H9 (cell line): ENCODE results near the gene TANGO6. TPM values are rescaled to one million over a fixed set of nuclear protein-coding genes. Genes with fewer than 3 reads are reported as not detected.

Experiments
- DNase-seq: peaks from one replicate; pipeline ENCODE4 v3.0.0-alpha.2; 2017
- H2AFZ ChIP-seq: one replicate; pipeline ENCODE4 v1.6.1; 2013; ENCODE audit warnings: mild to moderate bottlenecking, low read length, control low read depth, moderate library complexity
- H2AK5ac ChIP-seq: 2 replicates; pipeline ENCODE4 v1.6.1; 2013; ENCODE audit warnings: low read length, control low read depth, mixed read lengths; ENCODE audit not compliant: insufficient read length
- H2BK120ac ChIP-seq: one replicate; pipeline ENCODE4 v1.6.1; 2013; ENCODE audit warnings: low read depth, mild to moderate bottlenecking, low read length, control low read depth, inconsistent platforms; ENCODE audit not compliant: poor library complexity, severe bottlenecking
- H2BK12ac ChIP-seq: 2 replicates; pipeline ENCODE4 v1.6.1; 2013; ENCODE audit warnings: low read length, control low read depth, mixed read lengths, low read depth; ENCODE audit not compliant: insufficient read length
- H2BK15ac ChIP-seq: 2 replicates; pipeline ENCODE4 v1.6.1; 2013; ENCODE audit warnings: low read depth, low read length, control low read depth
- H2BK20ac ChIP-seq: one replicate; pipeline ENCODE4 v1.6.1; 2013; ENCODE audit warnings: low read depth, mild to moderate bottlenecking, low read length, control low read depth, inconsistent platforms; ENCODE audit not compliant: poor library complexity, severe bottlenecking
- H2BK5ac ChIP-seq: 2 replicates; pipeline ENCODE4 v1.6.1; 2013; ENCODE audit warnings: low read length, control low read depth, mixed read lengths; ENCODE audit not compliant: insufficient read length
- H3K14ac ChIP-seq: 2 replicates; pipeline ENCODE4 v1.6.1; 2013; ENCODE audit warnings: low read length, control low read depth; ENCODE audit not compliant: insufficient read depth
- H3K18ac ChIP-seq: 2 replicates; pipeline ENCODE4 v1.6.1; 2013; ENCODE audit warnings: low read depth, mild to moderate bottlenecking, mixed read lengths, low read length, control low read depth; ENCODE audit not compliant: insufficient read length
- H3K23ac ChIP-seq: 2 replicates; pipeline ENCODE4 v1.6.1; 2013; ENCODE audit warnings: low read length, control low read depth, mixed read lengths, low read depth; ENCODE audit not compliant: insufficient read length
- H3K23me2 ChIP-seq: 2 replicates; pipeline ENCODE4 v1.6.1; 2013; ENCODE audit warnings: low read depth, mild to moderate bottlenecking, mixed read lengths, low read length, control low read depth; ENCODE audit not compliant: insufficient read length, poor library complexity, severe bottlenecking
- H3K27ac ChIP-seq: 2 replicates; pipeline ENCODE4 v1.5.1; 2013; ENCODE audit warnings: low read length, control low read depth, mixed read lengths, low read depth; ENCODE audit not compliant: insufficient read length
- H3K27me3 ChIP-seq: 2 replicates; pipeline ENCODE4 v1.6.1; 2013; ENCODE audit warnings: low read length, control low read depth, inconsistent platforms; ENCODE audit not compliant: insufficient read depth
- H3K4ac ChIP-seq: 2 replicates; pipeline ENCODE4 v1.6.1; 2013; ENCODE audit warnings: low read depth, mild to moderate bottlenecking, control low read depth, inconsistent platforms, low read length, moderate library complexity
- H3K4me1 ChIP-seq: 2 replicates; pipeline ENCODE4 v1.6.1; 2013; ENCODE audit warnings: low read length, control low read depth, inconsistent platforms; ENCODE audit not compliant: insufficient read depth
- H3K4me2 ChIP-seq: 2 replicates; pipeline ENCODE4 v1.6.1; 2013; ENCODE audit warnings: low read length, control low read depth, mixed read lengths; ENCODE audit not compliant: insufficient read length, insufficient read depth
- H3K56ac ChIP-seq: 2 replicates; pipeline ENCODE4 v1.6.1; 2013; ENCODE audit warnings: low read depth, mild to moderate bottlenecking, mixed read lengths, low read length, control low read depth; ENCODE audit not compliant: insufficient read length
- H3K79me1 ChIP-seq: 2 replicates; pipeline ENCODE4 v1.6.1; 2013; ENCODE audit warnings: low read depth, mild to moderate bottlenecking, moderate library complexity, low read length, control low read depth, inconsistent platforms; ENCODE audit not compliant: insufficient read depth, poor library complexity, severe bottlenecking
- H3K79me2 ChIP-seq: 2 replicates; pipeline ENCODE4 v1.6.1; 2013; ENCODE audit warnings: low read length, control low read depth, inconsistent platforms; ENCODE audit not compliant: insufficient read depth
- H3K9ac ChIP-seq: 2 replicates; pipeline ENCODE4 v1.6.1; 2013; ENCODE audit warnings: low read length, control low read depth, mixed read lengths; ENCODE audit not compliant: insufficient read length; ENCODE audit errors: extremely low read depth
- H3K9me3 ChIP-seq: one replicate; pipeline ENCODE4 v1.6.1; 2013; ENCODE audit warnings: low read depth, low read length, inconsistent platforms; ENCODE audit not compliant: control insufficient read depth
- H3T11ph ChIP-seq: one replicate; pipeline ENCODE4 v1.6.1; 2013; ENCODE audit warnings: mild to moderate bottlenecking, low read length, control low read depth, inconsistent platforms
- H4K20me1 ChIP-seq: one replicate; pipeline ENCODE4 v1.6.1; 2013; ENCODE audit not compliant: control insufficient read depth, insufficient read length, insufficient read depth
- H4K5ac ChIP-seq: 2 replicates; pipeline ENCODE4 v1.6.1; 2013; ENCODE audit warnings: low read depth, mild to moderate bottlenecking, mixed read lengths, low read length, control low read depth; ENCODE audit not compliant: insufficient read length
- H4K8ac ChIP-seq: replicated peaks from 2 replicates; pipeline ENCODE4 v1.6.1; 2013; ENCODE audit warnings: low read length, control low read depth, mixed read lengths, low read depth; ENCODE audit not compliant: insufficient read length
- H4K91ac ChIP-seq: 2 replicates; pipeline ENCODE4 v1.6.1; 2013; ENCODE audit warnings: low read depth, mild to moderate bottlenecking, moderate library complexity, mixed read lengths, low read length, control low read depth; ENCODE audit not compliant: insufficient read length
- H3K27ac Mint-ChIP-seq, 3 experiments: 2 replicates in 2 of 3; 3 replicates in 1 of 3; pipeline ENCODE4 v1.8.0; 2020 to 2021; ENCODE audit warnings: mixed read lengths in 3 of 3, mild to moderate bottlenecking in 1 of 3, moderate library complexity in 1 of 3
- H3K27me3 Mint-ChIP-seq: 2 replicates; pipeline ENCODE4 v1.8.0; 2021; ENCODE audit warnings: low read depth, mild to moderate bottlenecking, moderate library complexity, mixed read lengths
- H3K36me3 Mint-ChIP-seq, 3 experiments: 2 replicates in 2 of 3; 3 replicates in 1 of 3; pipeline ENCODE4 v1.8.0; 2020 to 2021; ENCODE audit warnings: low read depth in 3 of 3, mixed read lengths in 3 of 3; ENCODE audit not compliant: insufficient read depth in 1 of 3
- H3K4me1 Mint-ChIP-seq, 2 experiments: 2 replicates each; pipeline ENCODE4 v1.8.0; 2020; ENCODE audit warnings: mixed read lengths in 2 of 2
- H3K4me3 Mint-ChIP-seq, 2 experiments: 2 replicates in 1 of 2; 3 replicates in 1 of 2; pipeline ENCODE4 v1.8.0; 2020 to 2021; ENCODE audit warnings: mild to moderate bottlenecking in 2 of 2, mixed read lengths in 2 of 2, moderate library complexity in 1 of 2
- H3K9me3 Mint-ChIP-seq, 2 experiments: 2 replicates in 1 of 2; 3 replicates in 1 of 2; pipeline ENCODE4 v1.8.0; 2020; ENCODE audit warnings: mild to moderate bottlenecking in 2 of 2, mixed read lengths in 2 of 2, moderate library complexity in 1 of 2
- CTCF ChIP-seq: fragments of 200-600 bp; sonication (generic); conservative IDR thresholded peaks from 3 replicates; pipeline ENCODE4 v1.8.0; 2021; ENCODE audit warnings: antibody characterized with exemption, mild to moderate bottlenecking
- WGBS: extraction: QIAGEN DNeasy Blood & Tissue Kit; methylation state at CpG from one replicate; pipeline ENCODE4 v1.1.7; 2013; ENCODE audit warnings: missing lambda C conversion rate, low lambda C conversion rate, mixed read lengths; ENCODE audit not compliant: insufficient read length; ENCODE audit errors: extremely low coverage; 5-methylcytosine and 5-hydroxymethylcytosine counted together
- total RNA-seq: library from RNA; stranded (reverse); gene quantifications from 2 replicates; pipeline ENCODE4 v1.2.1, GENCODE V29; 2021

Gene TANGO6
- total RNA-seq, 1 experiment from 2014 or later = 12.0 TPM

- Histone ChIP-seq H3T11ph (no peak overlapping the region), H3K4me1 (peaks cover 7% of the 10 kb centered on the region; the same call in 1 of the 2 replicates), H2BK120ac (no peak overlapping the region), H4K5ac (no peak overlapping the region), H3K23me2 (peaks cover 15% of the 10 kb centered on the region), H3K56ac (no peak overlapping the region), H3K79me2 (peaks cover 8% of the 10 kb centered on the region; the same call in 1 of the 2 replicates), H2BK12ac (no peak overlapping the region), H3K4me2 (no peak overlapping the region), H2BK20ac (no peak overlapping the region), H3K79me1 (no peaks in the 10 kb centered on the region), H3K9me3 (no peaks in the 10 kb centered on the region), H4K8ac (no peak overlapping the region), H3K27me3 (no peaks in the 10 kb centered on the region), H3K14ac (no peak overlapping the region), H2BK15ac (no peak overlapping the region), H3K4ac (no peak overlapping the region), H4K20me1 (no peaks in the 10 kb centered on the region), H2AFZ (no peak overlapping the region), H4K91ac (no peak overlapping the region), H2BK5ac (no peak overlapping the region), H3K27ac (no peak overlapping the region), H3K18ac (no peak overlapping the region), H2AK5ac (no peak overlapping the region), H3K23ac (no peak overlapping the region), H3K9ac (no peak overlapping the region)
- TF ChIP-seq CTCF = no peak
- DNase-seq = no peak
- Mint-ChIP-seq H3K4me3 (no peak overlapping the region), H3K4me1 (peaks cover 21 to 32% of the 10 kb centered on the region in 2 experiments), H3K27ac (peak overlapping the region in 1 of 3 experiments; percentile 74; a peak in 2 of 7 replicates), H3K9me3 (no peaks in the 10 kb centered on the region), H3K36me3 (peaks cover 56 to 80% (median 68%) of the 10 kb centered on the region in 3 experiments), H3K27me3 (no peaks in the 10 kb centered on the region)
- WGBS = no CpG with 5 or more reads among the region's 5 CpGs
These were observed 268.5 kb downstream of the TANGO6 start for GRCh38 chr16:69111876-69112230.
